ENCODE data around the gene TBX18.

Gene TBX18

GRCh38 chr6:84772428-84773132, 8.2 kb upstream of the TBX18 start:
- no peak for DNase-seq

- no peak for DNase-seq
Observed at GRCh38 chr6:84771756-84772356, 7.5 kb upstream of the TBX18 start.

GRCh38 chr6:84771125-84771755, 6.8 kb upstream of the TBX18 start:
- no peak for DNase-seq

GRCh38 chr6:84770521-84770920, 6.1 kb upstream of the TBX18 start:
- no peak for DNase-seq

- DNase-seq, result no peak
Observed at GRCh38 chr6:84769306-84769705, 4.9 kb upstream of the TBX18 start.

- no peak for DNase-seq
Observed at GRCh38 chr6:84768442-84769174, 4.2 kb upstream of the TBX18 start.

GRCh38 chr6:84767526-84768201, 3.3 kb upstream of the TBX18 start:
- DNase-seq, result no peak

GRCh38 chr6:84766799-84767525, 2.6 kb upstream of the TBX18 start:
- no peak for DNase-seq

- no peak for DNase-seq
Observed at GRCh38 chr6:84766118-84766798, 1.9 kb upstream of the TBX18 start.

GRCh38 chr6:84763886-84764331, 489 bp downstream of the TBX18 start:
- DNase-seq, result no peak

- DNase-seq, result no peak
Observed at GRCh38 chr6:84763003-84763885, 1.2 kb downstream of the TBX18 start.

GRCh38 chr6:84762220-84763002, 2.0 kb downstream of the TBX18 start:
- DNase-seq, result no peak

- DNase-seq, result no peak
Observed at GRCh38 chr6:84758486-84758885, 5.9 kb downstream of the TBX18 start.

GRCh38 chr6:84756877-84757276, 7.5 kb downstream of the TBX18 start:
- no peak for DNase-seq

GRCh38 chr6:84756466-84756865, 7.9 kb downstream of the TBX18 start:
- DNase-seq, result no peak

- DNase-seq, result no peak
Observed at GRCh38 chr6:84753173-84753572, 11.2 kb downstream of the TBX18 start.

- DNase-seq, result no peak
Observed at GRCh38 chr6:84752118-84752850, 12.1 kb downstream of the TBX18 start.

- no peak for DNase-seq
Observed at GRCh38 chr6:84749181-84749580, 15.2 kb downstream of the TBX18 start.

GRCh38 chr6:84748376-84748775, 16.0 kb downstream of the TBX18 start:
- DNase-seq, result no peak
